HG02970 (cell line): ENCODE measurements around the gene TP53BP2.
"Not testable (repeated sequence)": the region's sequence is repeated elsewhere in the genome, so short reads cannot be mapped to it uniquely, and the experiment has no call there.

ENCODE experiments used
- ATAC-seq: cut with Tn5 transposase; IDR thresholded peaks from one replicate; pipeline ENCODE4 v1.9.1; 2021; ENCODE audit warnings: mild to moderate bottlenecking, moderate library complexity, moderate number of reproducible peaks; ENCODE audit not compliant: unreplicated experiment, low FRiP score

The TP53BP2 gene

GRCh38 chr1:223831755-223832636, 13.8 kb downstream of the TP53BP2 start:
- ATAC-seq = no peak

GRCh38 chr1:223829678-223830077, 16.1 kb downstream of the TP53BP2 start:
- ATAC-seq = no peak

GRCh38 chr1:223828162-223828848, 17.4 kb downstream of the TP53BP2 start:
- ATAC-seq = no peak

GRCh38 chr1:223827193-223827663, 18.5 kb downstream of the TP53BP2 start:
- ATAC-seq = no peak

- no peak for ATAC-seq
These were observed 19.7 kb downstream of the TP53BP2 start for GRCh38 chr1:223825767-223826748.

GRCh38 chr1:223824712-223825111, 21.0 kb downstream of the TP53BP2 start:
- no peak for ATAC-seq

- no peak for ATAC-seq
These were observed 21.5 kb downstream of the TP53BP2 start for GRCh38 chr1:223824287-223824686.

DNA sequence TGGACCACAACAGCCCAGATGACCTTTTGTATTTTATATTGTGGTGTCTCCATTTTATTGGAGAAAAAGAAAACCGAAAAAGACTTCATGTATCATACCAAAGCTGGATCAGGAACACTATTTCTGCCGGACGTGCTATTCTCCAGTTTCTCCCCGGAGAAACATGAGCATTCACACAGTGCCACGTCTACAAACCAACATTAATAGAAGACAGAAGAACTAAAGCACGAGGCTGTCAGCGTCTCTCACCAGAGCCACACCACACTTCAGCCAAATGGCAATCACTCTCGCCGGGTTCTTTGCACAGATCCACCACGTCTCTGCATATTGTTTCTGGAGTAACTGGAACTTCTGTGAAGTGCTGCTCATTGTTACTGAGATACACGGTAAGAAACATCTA, 24.8 kb downstream of the TP53BP2 start:
- ATAC-seq = no peak

GRCh38 chr1:223820515-223820858, 25.3 kb downstream of the TP53BP2 start:
- no peak for ATAC-seq

- ATAC-seq = no peak
These were observed 25.8 kb downstream of the TP53BP2 start for GRCh38 chr1:223819730-223820514.

DNA sequence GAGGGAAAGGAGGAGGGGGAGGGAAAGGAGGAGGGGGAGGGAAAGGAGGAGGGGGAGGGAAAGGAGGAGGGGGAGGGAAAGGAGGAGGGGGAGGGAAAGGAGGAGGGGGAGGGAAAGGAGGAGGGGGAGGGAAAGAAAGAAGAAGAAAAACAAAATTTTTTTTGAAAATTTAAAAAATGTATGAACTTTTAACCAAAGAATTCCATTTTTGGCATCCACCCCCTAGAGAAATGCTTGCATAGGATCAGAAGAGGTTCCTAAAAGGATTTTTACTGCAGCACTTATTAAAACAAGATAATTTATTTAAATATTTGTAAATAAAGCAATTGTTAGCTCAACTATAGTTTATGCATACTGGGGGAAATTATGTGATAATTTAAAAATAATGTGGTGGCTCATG, 28.5 kb downstream of the TP53BP2 start:
- not testable (repeated sequence) for ATAC-seq

DNA sequence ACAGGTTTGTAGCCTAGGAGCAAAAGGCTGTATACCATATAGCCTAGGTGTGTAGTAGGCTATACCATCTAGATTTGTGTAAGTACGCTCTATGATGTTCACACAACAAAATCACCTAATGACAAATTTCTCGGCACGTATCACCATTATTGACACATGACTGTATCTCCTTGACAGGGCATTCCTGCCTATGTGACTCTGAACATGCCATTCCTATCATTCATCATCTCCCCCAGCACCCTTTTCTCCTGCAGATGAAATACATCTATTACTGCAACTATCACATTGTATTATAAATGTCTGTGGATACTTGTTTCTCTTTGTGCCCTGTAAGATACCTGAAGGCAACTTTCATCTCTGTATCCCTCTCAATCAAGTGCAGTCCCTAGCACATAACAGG, 29.9 kb downstream of the TP53BP2 start:
- no peak for ATAC-seq

DNA sequence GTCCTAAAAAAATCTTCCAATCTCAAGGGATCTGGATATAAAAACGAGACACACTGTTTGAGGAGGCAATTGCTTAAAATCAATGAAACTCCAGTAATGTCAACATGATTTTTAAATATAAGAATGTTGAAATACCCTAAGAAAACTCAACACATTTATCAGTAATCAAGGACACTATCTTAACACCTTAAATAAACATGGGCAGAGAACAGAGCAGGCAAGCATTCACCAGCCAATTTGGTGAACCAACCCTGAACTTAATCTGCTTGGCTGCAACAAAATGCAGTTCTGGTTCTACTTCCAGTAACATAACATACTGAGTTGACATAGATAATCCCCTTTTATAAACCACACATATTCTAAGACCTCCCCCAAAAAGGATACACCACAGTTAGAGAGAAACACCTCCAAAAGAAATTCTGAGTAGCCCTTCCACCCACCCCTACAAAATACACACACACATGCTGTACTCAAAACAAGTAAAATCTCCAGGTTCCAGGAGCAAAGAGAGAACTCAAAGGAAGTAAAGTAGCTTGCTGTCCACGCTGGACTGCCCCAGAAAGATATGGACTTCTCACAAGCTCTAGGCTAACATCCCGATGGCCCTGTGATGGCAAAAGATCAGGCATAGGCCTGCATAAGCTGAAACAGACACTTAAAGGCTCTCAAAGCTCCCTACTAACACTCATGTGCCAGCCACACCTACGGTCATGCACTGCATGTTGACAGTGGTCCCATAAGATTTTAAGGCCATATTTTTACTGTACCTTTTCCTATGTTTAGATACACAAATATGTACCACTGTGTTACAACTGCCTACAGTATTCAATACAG, 30.5 kb downstream of the TP53BP2 start:
- no peak for ATAC-seq

GRCh38 chr1:223813645-223814044, 32.1 kb downstream of the TP53BP2 start:
- no peak for ATAC-seq

GRCh38 chr1:223811634-223812101, 34.1 kb downstream of the TP53BP2 start:
- ATAC-seq = no peak

GRCh38 chr1:223810586-223810985, 35.2 kb downstream of the TP53BP2 start:
- ATAC-seq = no peak

DNA sequence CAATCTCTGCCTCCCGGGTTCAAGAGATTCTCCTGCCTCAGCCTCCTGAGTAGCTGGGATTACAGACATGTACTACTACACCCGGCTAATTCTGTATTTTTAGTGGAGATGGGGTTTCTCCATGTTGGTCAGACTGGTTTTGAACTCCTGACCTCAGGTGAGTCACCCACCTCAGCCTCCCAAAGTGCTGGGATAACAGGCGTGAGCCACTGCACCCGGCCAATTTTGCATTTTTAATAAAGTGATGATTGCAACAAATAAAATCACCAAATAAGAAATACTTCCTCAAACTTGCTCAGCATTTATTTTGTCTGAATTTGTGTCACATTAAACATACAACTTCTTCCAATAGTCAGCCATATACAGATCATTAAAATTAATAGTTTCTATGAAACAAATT, 35.8 kb downstream of the TP53BP2 start:
- not testable (repeated sequence) for ATAC-seq

- no peak for ATAC-seq
These were observed 42.5 kb downstream of the TP53BP2 start for GRCh38 chr1:223803211-223803610.

DNA sequence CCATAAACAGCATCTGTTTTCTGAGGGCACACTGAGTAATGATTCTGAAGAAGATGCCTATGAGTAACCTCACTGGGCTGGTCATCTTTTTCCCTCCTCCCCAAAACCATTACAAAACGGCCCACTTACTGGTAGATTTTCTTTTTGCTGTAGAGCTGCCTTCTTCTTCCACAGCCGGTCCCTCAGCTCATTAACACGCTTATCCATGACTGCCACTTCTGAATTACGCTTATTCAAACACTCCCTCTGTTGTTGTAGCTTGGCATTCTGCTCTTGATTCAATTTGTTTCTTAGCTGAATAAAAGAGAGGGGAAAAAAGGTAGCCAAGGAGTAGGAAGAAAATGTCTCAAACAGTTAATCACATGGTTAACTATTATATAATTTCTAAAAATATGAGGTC, 43.1 kb downstream of the TP53BP2 start:
- no peak for ATAC-seq
